ENCODE results near the gene MIPEP. TPM values are rescaled to one million over a fixed set of nuclear protein-coding genes. Genes with fewer than 3 reads are reported as not detected.

The MIPEP gene
- total and polyA plus RNA-seq, 2 experiments from 2014 or later: 17.1 to 19.8 TPM

DNA sequence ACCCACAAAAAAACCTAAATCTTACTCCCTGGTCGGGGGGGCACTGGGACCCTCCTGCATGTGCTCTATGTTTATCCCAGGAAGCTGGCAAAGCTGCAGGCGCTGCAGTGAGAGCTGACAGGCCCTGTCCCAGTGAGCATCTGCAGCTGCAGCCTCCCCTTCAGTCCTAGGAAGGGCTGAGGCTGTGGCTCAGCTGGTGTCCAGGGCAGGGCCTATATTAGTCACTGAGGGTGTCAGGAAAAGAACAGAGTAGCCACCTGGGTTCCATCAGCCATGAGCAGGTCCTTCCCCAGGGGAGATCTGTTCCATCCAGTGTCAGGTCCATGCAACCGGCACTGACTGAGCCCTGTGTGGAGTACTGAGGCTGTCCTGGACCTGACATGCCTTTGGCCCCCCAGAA, 198.5 kb downstream of the MIPEP start:
- Histone ChIP-seq H3K9me3 (ENCODE audit: low read depth) (no peaks in the 10 kb centered on the region), H3K4me2 (no peak overlapping the region), H3K36me3 (replicated peaks; ENCODE audit: insufficient read depth, low read depth) (no peaks in the 10 kb centered on the region), H3K79me2 (no peaks in the 10 kb centered on the region), H3K4me3 (no peak overlapping the region), H3K9me2 (replicated peaks; ENCODE audit: insufficient read depth) (no peaks in the 10 kb centered on the region), H3K4me1 (ENCODE audit: insufficient read depth) (no peaks in the 10 kb centered on the region), H3K27me3 (no peaks in the 10 kb centered on the region), H2AFZ (no peak overlapping the region), H4K20me1 (ENCODE audit: insufficient read depth, poor library complexity, severe bottlenecking) (no peaks in the 10 kb centered on the region), H3K27ac (no peak overlapping the region)
- no peak for DNase-seq (ENCODE audit: low spot score)
- TF ChIP-seq, protein P1, sequence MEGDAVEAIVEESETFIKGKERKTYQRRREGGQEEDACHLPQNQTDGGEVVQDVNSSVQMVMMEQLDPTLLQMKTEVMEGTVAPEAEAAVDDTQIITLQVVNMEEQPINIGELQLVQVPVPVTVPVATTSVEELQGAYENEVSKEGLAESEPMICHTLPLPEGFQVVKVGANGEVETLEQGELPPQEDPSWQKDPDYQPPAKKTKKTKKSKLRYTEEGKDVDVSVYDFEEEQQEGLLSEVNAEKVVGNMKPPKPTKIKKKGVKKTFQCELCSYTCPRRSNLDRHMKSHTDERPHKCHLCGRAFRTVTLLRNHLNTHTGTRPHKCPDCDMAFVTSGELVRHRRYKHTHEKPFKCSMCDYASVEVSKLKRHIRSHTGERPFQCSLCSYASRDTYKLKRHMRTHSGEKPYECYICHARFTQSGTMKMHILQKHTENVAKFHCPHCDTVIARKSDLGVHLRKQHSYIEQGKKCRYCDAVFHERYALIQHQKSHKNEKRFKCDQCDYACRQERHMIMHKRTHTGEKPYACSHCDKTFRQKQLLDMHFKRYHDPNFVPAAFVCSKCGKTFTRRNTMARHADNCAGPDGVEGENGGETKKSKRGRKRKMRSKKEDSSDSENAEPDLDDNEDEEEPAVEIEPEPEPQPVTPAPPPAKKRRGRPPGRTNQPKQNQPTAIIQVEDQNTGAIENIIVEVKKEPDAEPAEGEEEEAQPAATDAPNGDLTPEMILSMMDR (IDR thresholded peaks at IDR 0.05; ENCODE audit: poor library complexity): no peak
- TF ChIP-seq EZH2 (IDR thresholded peaks at IDR 0.05; ENCODE audit: borderline replicate concordance): no peak
- TF ChIP-seq EZH2phosphoT487 (IDR thresholded peaks at IDR 0.05; ENCODE audit: low read depth, severe bottlenecking, unreplicated experiment): no peak
- 81% methylated on average over 3 of the region's 3 CpGs for WGBS (ENCODE audit: low lambda C conversion rate, missing lambda C conversion rate)

- Histone ChIP-seq H3K9me3 (ENCODE audit: low read depth) (peaks cover 6% of the 10 kb centered on the region), H2AFZ (no peak overlapping the region), H3K36me3 (replicated peaks; ENCODE audit: insufficient read depth, low read depth) (no peaks in the 10 kb centered on the region), H3K4me1 (ENCODE audit: insufficient read depth) (no peaks in the 10 kb centered on the region), H3K9me2 (replicated peaks; ENCODE audit: insufficient read depth) (no peaks in the 10 kb centered on the region), H3K27me3 (no peaks in the 10 kb centered on the region), H3K4me2 (no peak overlapping the region), H3K27ac (no peak overlapping the region), H3K4me3 (no peak overlapping the region), H4K20me1 (ENCODE audit: insufficient read depth, poor library complexity, severe bottlenecking) (no peaks in the 10 kb centered on the region), H3K79me2 (no peaks in the 10 kb centered on the region)
- WGBS (ENCODE audit: low lambda C conversion rate, missing lambda C conversion rate): 93% methylated on average over 3 of the region's 3 CpGs
- no peak for DNase-seq (ENCODE audit: low spot score)
- no peak for TF ChIP-seq EZH2phosphoT487 (IDR thresholded peaks at IDR 0.05; ENCODE audit: low read depth, severe bottlenecking, unreplicated experiment)
- TF ChIP-seq EZH2 (IDR thresholded peaks at IDR 0.05; ENCODE audit: borderline replicate concordance): no peak
- TF ChIP-seq, protein P1 (IDR thresholded peaks at IDR 0.05; ENCODE audit: poor library complexity): no peak
Measured at GRCh38 chr13:23688336-23688735, 200.9 kb downstream of the MIPEP start.

- H3K9me3 ChIP-seq (ENCODE audit: low read depth): peaks cover 6% of the 10 kb centered on the region
- no peaks in the 10 kb centered on the region for H3K27me3 ChIP-seq
- no peaks in the 10 kb centered on the region for H3K79me2 ChIP-seq
- no peak overlapping the region for H3K4me2 ChIP-seq
- no peaks in the 10 kb centered on the region for H3K9me2 ChIP-seq (replicated peaks; ENCODE audit: insufficient read depth)
- WGBS (ENCODE audit: low lambda C conversion rate, missing lambda C conversion rate): 91% methylated on average over 5 of the region's 5 CpGs
- no peak overlapping the region for H2AFZ ChIP-seq
- no peaks in the 10 kb centered on the region for H3K4me1 ChIP-seq (ENCODE audit: insufficient read depth)
- no peak overlapping the region for H3K4me3 ChIP-seq
- TF ChIP-seq EZH2phosphoT487 (IDR thresholded peaks at IDR 0.05; ENCODE audit: low read depth, severe bottlenecking, unreplicated experiment) (no peak), EZH2 (IDR thresholded peaks at IDR 0.05; ENCODE audit: borderline replicate concordance) (no peak)
- TF ChIP-seq, protein P1 (IDR thresholded peaks at IDR 0.05; ENCODE audit: poor library complexity): no peak
- H3K36me3 ChIP-seq (replicated peaks; ENCODE audit: insufficient read depth, low read depth): no peaks in the 10 kb centered on the region
- no peak overlapping the region for H3K27ac ChIP-seq
- DNase-seq (ENCODE audit: low spot score): no peak
- H4K20me1 ChIP-seq (ENCODE audit: insufficient read depth, poor library complexity, severe bottlenecking): no peaks in the 10 kb centered on the region
Measured at GRCh38 chr13:23687614-23688013, 201.6 kb downstream of the MIPEP start.

DNA sequence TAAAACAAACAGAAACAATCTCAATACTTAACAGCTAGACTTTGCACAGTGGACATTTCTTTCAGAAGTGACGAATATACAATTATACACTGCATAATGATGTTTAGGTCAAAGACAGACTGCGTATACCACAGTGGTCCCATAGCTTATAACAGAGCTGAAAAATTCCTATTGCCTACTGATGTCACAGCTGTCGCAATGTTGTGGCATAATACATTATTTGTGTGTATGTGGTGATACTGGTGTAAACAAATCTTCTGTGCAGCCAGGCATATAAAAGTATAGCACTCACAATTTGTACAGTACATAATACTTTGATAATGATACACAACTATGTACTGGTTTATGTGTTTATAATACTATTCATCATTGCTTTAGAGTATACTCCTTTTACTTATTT, 202.3 kb downstream of the MIPEP start:
- Histone ChIP-seq H3K4me3 (no peak overlapping the region), H3K9me2 (replicated peaks; ENCODE audit: insufficient read depth) (no peaks in the 10 kb centered on the region), H4K20me1 (ENCODE audit: insufficient read depth, poor library complexity, severe bottlenecking) (no peaks in the 10 kb centered on the region), H3K9me3 (ENCODE audit: low read depth) (peaks cover 6% of the 10 kb centered on the region), H3K4me1 (ENCODE audit: insufficient read depth) (no peaks in the 10 kb centered on the region), H2AFZ (no peak overlapping the region), H3K27ac (no peak overlapping the region), H3K27me3 (no peaks in the 10 kb centered on the region), H3K4me2 (no peak overlapping the region), H3K79me2 (no peaks in the 10 kb centered on the region), H3K36me3 (replicated peaks; ENCODE audit: insufficient read depth, low read depth) (no peaks in the 10 kb centered on the region)
- WGBS (ENCODE audit: low lambda C conversion rate, missing lambda C conversion rate): 93% methylated on average over 3 of the region's 3 CpGs
- TF ChIP-seq EZH2 (IDR thresholded peaks at IDR 0.05; ENCODE audit: borderline replicate concordance) (no peak), EZH2phosphoT487 (IDR thresholded peaks at IDR 0.05; ENCODE audit: low read depth, severe bottlenecking, unreplicated experiment) (no peak)
- TF ChIP-seq, protein P1 (IDR thresholded peaks at IDR 0.05; ENCODE audit: poor library complexity): no peak
- no peak for DNase-seq (ENCODE audit: low spot score)

Measured in hepatocyte (in vitro differentiated cells).